HepG2 (cell line): ENCODE measurements around the gene SCGB1C1. TPM values are rescaled to one million over a fixed set of nuclear protein-coding genes. Genes with fewer than 3 reads are reported as not detected.

Experiments used
- CBX5 ChIP-seq: sonication (generic); formaldehyde crosslinking; IDR thresholded peaks from 2 replicates; pipeline ENCODE4 v1.4.0; 2020; ENCODE audit warnings: missing genetic modification reagents, borderline replicate concordance
- FOXP1 ChIP-seq, 2 experiments: fragments of 450-650 bp in 1 of 2; IDR thresholded peaks; 2 replicates each; pipeline ENCODE4 v1.6.1; 2017 to 2018; ENCODE audit warnings: antibody characterized with exemption in 1 of 2
- HDAC2 ChIP-seq: sonication (generic); formaldehyde crosslinking; IDR thresholded peaks from 2 replicates; pipeline ENCODE4 v1.4.0; 2020; ENCODE audit warnings: missing genetic modification reagents
- PHF8 ChIP-seq: sonication (generic); formaldehyde crosslinking; IDR thresholded peaks from 2 replicates; pipeline ENCODE4 v1.5.0; 2020; ENCODE audit warnings: missing genetic modification reagents
- SMARCE1 ChIP-seq: fragments of 450-650 bp; IDR thresholded peaks from 2 replicates; pipeline ENCODE4 v1.6.1; 2017; ENCODE audit warnings: borderline replicate concordance
- TAF1 ChIP-seq: sonication (generic); formaldehyde crosslinking; IDR thresholded peaks from 2 replicates; pipeline ENCODE4 v1.4.0; 2020; ENCODE audit warnings: missing genetic modification reagents
- ZBTB38 ChIP-seq: sonication (generic); formaldehyde crosslinking; IDR thresholded peaks from 2 replicates; pipeline ENCODE4 v1.5.1; 2020; ENCODE audit warnings: mild to moderate bottlenecking, missing genetic modification reagents
- ZNF431 ChIP-seq: sonication (generic); formaldehyde crosslinking; IDR thresholded peaks from 2 replicates; pipeline ENCODE4 v1.9.0; 2022; ENCODE audit warnings: missing genetic modification reagents, low read depth, mild to moderate bottlenecking, borderline replicate concordance
- polyA plus RNA-seq, 8 experiments: library from polyadenylated mRNA; depleted of rRNA in 3 of 8; stranded (reverse) in 7 of 8; unstranded in 1 of 8; fragments of >200 nt; fragmentation: Illumina TruSeq in 4 of 8; extraction: Trizol in 4 of 8; gene quantifications; 2 replicates each; pipeline versions ENCODE4 v1.2.1 to v1.2.3, GENCODE V29; 2011 to 2016; ENCODE audit warnings: low read depth in 4 of 8, missing spikeins in 1 of 8, mixed read lengths in 1 of 8; ENCODE audit not compliant: insufficient read depth in 1 of 8
- total RNA-seq, 5 experiments: library from RNA; depleted of rRNA; stranded (reverse); fragments of >200 nt; fragmentation: Illumina TruSeq; extraction: Trizol; gene quantifications; 2 replicates each; pipeline ENCODE4 v1.2.3, GENCODE V29; 2016; ENCODE audit warnings: low read depth in 1 of 5
- TF ChIP-seq, protein P1 (sequence below): sonication (generic); formaldehyde crosslinking; IDR thresholded peaks from 2 replicates; pipeline ENCODE4 v1.5.0; 2020; ENCODE audit warnings: missing genetic modification reagents
- TF ChIP-seq, protein P2 (sequence below): sonication (generic); formaldehyde crosslinking; IDR thresholded peaks from 2 replicates; pipeline ENCODE4 v1.4.0; 2020; ENCODE audit warnings: mild to moderate bottlenecking, missing genetic modification reagents
- TF ChIP-seq, protein P3 (sequence below): sonication (generic); formaldehyde crosslinking; IDR thresholded peaks from 2 replicates; pipeline ENCODE4 v1.4.0; 2020; ENCODE audit warnings: missing genetic modification reagents

The SCGB1C1 gene
- total and polyA plus RNA-seq, 2 of the 13 experiments (the other 11 are each of a cell fraction or from before 2014, with no cell fraction given): not detected

DNA sequence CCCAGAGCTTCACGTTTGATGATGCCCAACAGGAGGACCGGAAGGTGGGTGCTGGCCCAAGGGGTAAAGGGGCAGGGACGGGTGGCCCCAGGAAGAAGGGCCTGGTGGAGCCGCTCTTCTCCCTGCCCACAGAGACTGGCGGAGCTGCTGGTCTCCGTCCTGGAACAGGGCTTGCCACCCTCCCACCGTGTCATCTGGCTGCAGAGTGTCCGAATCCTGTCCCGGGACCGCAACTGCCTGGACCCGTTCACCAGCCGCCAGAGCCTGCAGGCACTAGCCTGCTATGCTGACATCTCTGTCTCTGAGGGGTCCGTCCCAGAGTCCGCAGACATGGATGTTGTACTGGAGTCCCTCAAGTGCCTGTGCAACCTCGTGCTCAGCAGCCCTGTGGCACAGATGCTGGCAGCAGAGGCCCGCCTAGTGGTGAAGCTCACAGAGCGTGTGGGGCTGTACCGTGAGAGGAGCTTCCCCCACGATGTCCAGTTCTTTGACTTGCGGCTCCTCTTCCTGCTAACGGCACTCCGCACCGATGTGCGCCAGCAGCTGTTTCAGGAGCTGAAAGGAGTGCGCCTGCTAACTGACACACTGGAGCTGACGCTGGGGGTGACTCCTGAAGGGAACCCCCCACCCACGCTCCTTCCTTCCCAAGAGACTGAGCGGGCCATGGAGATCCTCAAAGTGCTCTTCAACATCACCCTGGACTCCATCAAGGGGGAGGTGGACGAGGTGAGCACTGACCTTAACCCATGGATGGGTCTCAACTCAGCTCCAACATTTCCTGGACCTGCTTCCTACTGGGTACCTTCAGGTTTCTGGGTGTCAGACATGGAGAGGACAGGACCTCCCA is 16.6 kb downstream of the SCGB1C1 start (continued):
- TF ChIP-seq ZNF431 (CRISPR knock-in tag): no peak
- no peak for TF ChIP-seq TAF1 (CRISPR knock-in tag)
- TF ChIP-seq PHF8: 0 out of 2 replicates have a peak, but pooled peaks have one; percentile 3
- TF ChIP-seq, protein P1, sequence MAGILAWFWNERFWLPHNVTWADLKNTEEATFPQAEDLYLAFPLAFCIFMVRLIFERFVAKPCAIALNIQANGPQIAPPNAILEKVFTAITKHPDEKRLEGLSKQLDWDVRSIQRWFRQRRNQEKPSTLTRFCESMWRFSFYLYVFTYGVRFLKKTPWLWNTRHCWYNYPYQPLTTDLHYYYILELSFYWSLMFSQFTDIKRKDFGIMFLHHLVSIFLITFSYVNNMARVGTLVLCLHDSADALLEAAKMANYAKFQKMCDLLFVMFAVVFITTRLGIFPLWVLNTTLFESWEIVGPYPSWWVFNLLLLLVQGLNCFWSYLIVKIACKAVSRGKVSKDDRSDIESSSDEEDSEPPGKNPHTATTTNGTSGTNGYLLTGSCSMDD (CRISPR knock-in tag): peak; percentile 61; the same call in 1 of the 2 replicates
- TF ChIP-seq SMARCE1: no peak
- no peak for TF ChIP-seq FOXP1 (IDR thresholded peaks at IDR 0.05)
- TF ChIP-seq FOXP1 (CRISPR knock-in tag; IDR thresholded peaks at IDR 0.05): no peak
- no peak for TF ChIP-seq HDAC2
- TF ChIP-seq, protein P2, sequence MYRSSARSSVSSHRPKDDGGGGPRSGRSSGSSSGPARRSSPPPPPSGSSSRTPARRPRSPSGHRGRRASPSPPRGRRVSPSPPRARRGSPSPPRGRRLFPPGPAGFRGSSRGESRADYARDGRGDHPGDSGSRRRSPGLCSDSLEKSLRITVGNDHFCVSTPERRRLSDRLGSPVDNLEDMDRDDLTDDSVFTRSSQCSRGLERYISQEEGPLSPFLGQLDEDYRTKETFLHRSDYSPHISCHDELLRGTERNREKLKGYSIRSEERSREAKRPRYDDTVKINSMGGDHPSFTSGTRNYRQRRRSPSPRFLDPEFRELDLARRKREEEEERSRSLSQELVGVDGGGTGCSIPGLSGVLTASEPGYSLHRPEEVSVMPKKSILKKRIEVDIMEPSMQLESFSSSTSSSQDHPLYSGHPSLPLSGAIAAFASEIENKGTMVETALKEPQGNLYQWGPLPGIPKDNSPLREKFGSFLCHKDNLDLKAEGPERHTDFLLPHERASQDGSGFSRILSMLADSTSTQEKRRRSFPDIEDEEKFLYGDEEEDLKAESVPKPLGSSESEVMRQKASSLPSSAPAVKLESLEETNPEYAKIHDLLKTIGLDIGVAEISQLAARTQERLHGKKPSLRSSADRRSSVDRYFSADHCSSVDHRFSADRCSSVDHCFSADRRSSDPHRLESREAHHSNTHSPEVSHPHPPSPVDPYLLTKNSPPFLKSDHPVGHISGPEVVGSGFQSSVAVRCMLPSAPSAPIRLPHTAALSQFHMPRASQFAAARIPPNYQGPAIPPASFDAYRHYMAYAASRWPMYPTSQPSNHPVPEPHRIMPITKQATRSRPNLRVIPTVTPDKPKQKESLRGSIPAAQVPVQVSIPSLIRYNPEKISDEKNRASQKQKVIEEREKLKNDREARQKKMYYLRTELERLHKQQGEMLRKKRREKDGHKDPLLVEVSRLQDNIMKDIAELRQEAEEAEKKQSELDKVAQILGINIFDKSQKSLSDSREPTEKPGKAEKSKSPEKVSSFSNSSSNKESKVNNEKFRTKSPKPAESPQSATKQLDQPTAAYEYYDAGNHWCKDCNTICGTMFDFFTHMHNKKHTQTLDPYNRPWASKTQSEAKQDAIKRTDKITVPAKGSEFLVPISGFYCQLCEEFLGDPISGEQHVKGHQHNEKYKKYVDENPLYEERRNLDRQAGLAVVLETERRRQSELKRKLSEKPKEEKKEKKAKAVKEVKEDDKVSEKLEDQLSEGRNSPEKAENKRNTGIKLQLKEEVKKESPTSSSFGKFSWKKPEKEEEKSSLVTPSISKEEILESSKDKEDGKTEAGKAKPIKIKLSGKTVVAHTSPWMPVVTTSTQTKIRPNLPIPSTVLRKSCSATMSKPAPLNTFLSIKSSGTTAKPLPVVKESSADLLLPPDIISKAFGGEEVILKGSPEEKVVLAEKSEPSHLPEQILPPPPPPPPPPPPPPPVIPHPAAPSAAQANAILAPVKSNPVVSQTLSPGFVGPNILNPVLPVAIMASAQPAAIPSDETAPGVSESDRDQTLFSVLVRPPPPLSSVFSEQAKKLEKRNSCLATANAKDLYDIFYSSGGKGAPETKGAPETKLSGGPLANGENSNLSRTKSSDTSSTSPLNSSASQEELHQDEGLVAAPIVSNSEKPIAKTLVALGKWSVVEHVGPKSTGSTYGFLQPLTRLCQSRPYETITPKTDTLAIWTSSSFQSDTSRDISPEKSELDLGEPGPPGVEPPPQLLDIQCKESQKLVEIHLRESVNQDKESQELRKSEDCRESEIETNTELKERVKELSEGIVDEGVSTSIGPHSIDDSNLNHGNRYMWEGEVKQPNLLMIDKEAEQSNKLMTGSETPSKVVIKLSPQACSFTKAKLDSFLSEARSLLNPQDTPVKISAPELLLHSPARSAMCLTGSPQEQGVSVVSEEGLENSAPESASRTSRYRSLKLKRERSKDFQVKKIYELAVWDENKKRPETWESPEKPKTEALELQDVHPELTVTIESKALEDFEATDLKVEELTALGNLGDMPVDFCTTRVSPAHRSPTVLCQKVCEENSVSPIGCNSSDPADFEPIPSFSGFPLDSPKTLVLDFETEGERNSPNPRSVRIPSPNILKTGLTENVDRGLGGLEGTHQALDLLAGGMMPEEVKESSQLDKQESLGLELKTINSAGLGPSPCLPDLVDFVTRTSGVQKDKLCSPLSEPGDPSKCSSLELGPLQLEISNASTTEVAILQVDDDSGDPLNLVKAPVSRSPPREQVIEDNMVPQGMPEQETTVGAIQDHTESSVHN (CRISPR knock-in tag): no peak
- no peak for TF ChIP-seq CBX5 (CRISPR knock-in tag)
- peak; percentile 90 for TF ChIP-seq ZBTB38 (CRISPR knock-in tag)
- TF ChIP-seq, protein P3, sequence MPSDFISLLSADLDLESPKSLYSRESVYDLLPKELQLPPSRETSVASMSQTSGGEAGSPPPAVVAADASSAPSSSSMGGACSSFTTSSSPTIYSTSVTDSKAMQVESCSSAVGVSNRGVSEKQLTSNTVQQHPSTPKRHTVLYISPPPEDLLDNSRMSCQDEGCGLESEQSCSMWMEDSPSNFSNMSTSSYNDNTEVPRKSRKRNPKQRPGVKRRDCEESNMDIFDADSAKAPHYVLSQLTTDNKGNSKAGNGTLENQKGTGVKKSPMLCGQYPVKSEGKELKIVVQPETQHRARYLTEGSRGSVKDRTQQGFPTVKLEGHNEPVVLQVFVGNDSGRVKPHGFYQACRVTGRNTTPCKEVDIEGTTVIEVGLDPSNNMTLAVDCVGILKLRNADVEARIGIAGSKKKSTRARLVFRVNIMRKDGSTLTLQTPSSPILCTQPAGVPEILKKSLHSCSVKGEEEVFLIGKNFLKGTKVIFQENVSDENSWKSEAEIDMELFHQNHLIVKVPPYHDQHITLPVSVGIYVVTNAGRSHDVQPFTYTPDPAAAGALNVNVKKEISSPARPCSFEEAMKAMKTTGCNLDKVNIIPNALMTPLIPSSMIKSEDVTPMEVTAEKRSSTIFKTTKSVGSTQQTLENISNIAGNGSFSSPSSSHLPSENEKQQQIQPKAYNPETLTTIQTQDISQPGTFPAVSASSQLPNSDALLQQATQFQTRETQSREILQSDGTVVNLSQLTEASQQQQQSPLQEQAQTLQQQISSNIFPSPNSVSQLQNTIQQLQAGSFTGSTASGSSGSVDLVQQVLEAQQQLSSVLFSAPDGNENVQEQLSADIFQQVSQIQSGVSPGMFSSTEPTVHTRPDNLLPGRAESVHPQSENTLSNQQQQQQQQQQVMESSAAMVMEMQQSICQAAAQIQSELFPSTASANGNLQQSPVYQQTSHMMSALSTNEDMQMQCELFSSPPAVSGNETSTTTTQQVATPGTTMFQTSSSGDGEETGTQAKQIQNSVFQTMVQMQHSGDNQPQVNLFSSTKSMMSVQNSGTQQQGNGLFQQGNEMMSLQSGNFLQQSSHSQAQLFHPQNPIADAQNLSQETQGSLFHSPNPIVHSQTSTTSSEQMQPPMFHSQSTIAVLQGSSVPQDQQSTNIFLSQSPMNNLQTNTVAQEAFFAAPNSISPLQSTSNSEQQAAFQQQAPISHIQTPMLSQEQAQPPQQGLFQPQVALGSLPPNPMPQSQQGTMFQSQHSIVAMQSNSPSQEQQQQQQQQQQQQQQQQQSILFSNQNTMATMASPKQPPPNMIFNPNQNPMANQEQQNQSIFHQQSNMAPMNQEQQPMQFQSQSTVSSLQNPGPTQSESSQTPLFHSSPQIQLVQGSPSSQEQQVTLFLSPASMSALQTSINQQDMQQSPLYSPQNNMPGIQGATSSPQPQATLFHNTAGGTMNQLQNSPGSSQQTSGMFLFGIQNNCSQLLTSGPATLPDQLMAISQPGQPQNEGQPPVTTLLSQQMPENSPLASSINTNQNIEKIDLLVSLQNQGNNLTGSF (CRISPR knock-in tag): no peak
